MM.1S (cell line): ENCODE measurements around the gene CALCOCO2.

Experiments used
- DNase-seq: peaks from one replicate; pipeline ENCODE4 v3.0.0-alpha.2; 2015
- H2AFZ ChIP-seq: fragments of 300-600 bp; sonication (generic); 2 replicates; pipeline ENCODE4 v1.6.0; 2016; ENCODE audit warnings: antibody characterized with exemption, low read length
- H3F3A ChIP-seq: fragments of 300-600 bp; sonication (generic); 2 replicates; pipeline ENCODE4 v1.6.1; 2016; ENCODE audit warnings: mild to moderate bottlenecking, antibody characterized with exemption, low read length, moderate library complexity, mixed read lengths; ENCODE audit not compliant: insufficient read depth
- H3K27ac ChIP-seq: fragments of 300-600 bp; sonication (generic); 2 replicates; pipeline ENCODE4 v1.5.1; 2016; ENCODE audit warnings: mild to moderate bottlenecking, low read length
- H3K27me3 ChIP-seq: fragments of 300-600 bp; sonication (generic); replicated peaks from 2 replicates; pipeline ENCODE4 v1.6.0; 2016; ENCODE audit warnings: low read length; ENCODE audit not compliant: insufficient read depth
- H3K36me3 ChIP-seq: fragments of 300-600 bp; sonication (generic); replicated peaks from 2 replicates; pipeline ENCODE4 v1.6.1; 2016; ENCODE audit warnings: mild to moderate bottlenecking, low read length, mixed read lengths; ENCODE audit not compliant: insufficient read depth
- H3K4me1 ChIP-seq: fragments of 300-600 bp; sonication (generic); 2 replicates; pipeline ENCODE4 v1.6.1; 2016; ENCODE audit warnings: low read length, mixed read lengths
- H3K4me2 ChIP-seq: fragments of 300-600 bp; sonication (generic); 2 replicates; pipeline ENCODE4 v1.6.0; 2016; ENCODE audit warnings: low read depth, low read length
- H3K4me3 ChIP-seq: fragments of 300-600 bp; sonication (generic); 2 replicates; pipeline ENCODE4 v1.5.1; 2016; ENCODE audit warnings: low read length, mixed read lengths
- H3K79me2 ChIP-seq: fragments of 300-600 bp; sonication (generic); 2 replicates; pipeline ENCODE4 v1.6.1; 2016; ENCODE audit warnings: mixed run types, low read length, mixed read lengths
- H3K9ac ChIP-seq: fragments of 300-600 bp; sonication (generic); 2 replicates; pipeline ENCODE4 v1.6.1; 2016; ENCODE audit warnings: low read length, mixed read lengths
- H3K9me2 ChIP-seq: fragments of 300-600 bp; sonication (generic); replicated peaks from 2 replicates; pipeline ENCODE4 v1.6.1; 2016; ENCODE audit warnings: mild to moderate bottlenecking, low read length, mixed read lengths; ENCODE audit not compliant: insufficient read depth
- H3K9me3 ChIP-seq: fragments of 300-600 bp; sonication (generic); replicated peaks from 2 replicates; pipeline ENCODE4 v1.6.1; 2016; ENCODE audit warnings: mild to moderate bottlenecking, low read length, mixed read lengths; ENCODE audit not compliant: insufficient read depth
- H4K20me1 ChIP-seq: fragments of 300-600 bp; sonication (generic); 2 replicates; pipeline ENCODE4 v1.6.1; 2016; ENCODE audit warnings: mild to moderate bottlenecking, low read length, moderate library complexity, mixed read lengths; ENCODE audit not compliant: insufficient read depth
- CTCF ChIP-seq: fragments of 300-600 bp; sonication (generic); IDR thresholded peaks from 2 replicates; pipeline ENCODE4 v1.5.1; 2016; ENCODE audit warnings: antibody characterized with exemption, low read length, mixed read lengths
- EZH2 ChIP-seq: fragments of 300-600 bp; sonication (generic); optimal IDR thresholded peaks from 2 replicates; pipeline ENCODE3; 2017; ENCODE audit warnings: low read depth, mild to moderate bottlenecking, antibody characterized with exemption, low read length, mixed read lengths
- EZH2phosphoT487 ChIP-seq: fragments of 300-600 bp; sonication (generic); IDR thresholded peaks from 2 replicates; pipeline ENCODE4 v1.6.1; 2018; ENCODE audit warnings: antibody characterized with exemption, low read length

The CALCOCO2 gene

GRCh38 chr17:48809182-48809581 lies 21.7 kb upstream of the CALCOCO2 start:
- no peaks in the 10 kb centered on the region for H3K79me2 ChIP-seq
- no peak overlapping the region for H2AFZ ChIP-seq
- H3K4me1 ChIP-seq = no peaks in the 10 kb centered on the region

GRCh38 chr17:48812001-48812400 lies 18.8 kb upstream of the CALCOCO2 start:
- DNase-seq = no peak
- Histone ChIP-seq H3K9me2 (no peaks in the 10 kb centered on the region), H3K27me3 (peaks cover 23% of the 10 kb centered on the region), H4K20me1 (no peaks in the 10 kb centered on the region), H3K27ac (no peak overlapping the region), H3K36me3 (no peaks in the 10 kb centered on the region), H3K9ac (no peak overlapping the region), H3K4me1 (no peaks in the 10 kb centered on the region), H3K79me2 (no peaks in the 10 kb centered on the region), H2AFZ (no peak overlapping the region), H3K4me2 (no peak overlapping the region), H3F3A (0 out of 2 replicates have a peak, but pooled peaks cover 9% of the 10 kb centered on the region), H3K9me3 (no peaks in the 10 kb centered on the region), H3K4me3 (no peak overlapping the region)
- TF ChIP-seq CTCF (no peak), EZH2 (no peak), EZH2phosphoT487 (no peak)

More at GRCh38 chr17:48809182-48809581, 21.7 kb upstream of the CALCOCO2 start:
- Histone ChIP-seq H3F3A (no peaks in the 10 kb centered on the region), H3K9me3 (no peaks in the 10 kb centered on the region), H3K27me3 (no peaks in the 10 kb centered on the region), H3K4me2 (no peak overlapping the region), H3K9ac (no peak overlapping the region), H3K36me3 (no peaks in the 10 kb centered on the region), H3K4me3 (no peak overlapping the region), H4K20me1 (no peaks in the 10 kb centered on the region), H3K9me2 (no peaks in the 10 kb centered on the region), H3K27ac (no peak overlapping the region)
- TF ChIP-seq EZH2phosphoT487 (no peak), EZH2 (no peak), CTCF (no peak)
- DNase-seq = no peak

GRCh38 chr17:48814504-48814903 lies 16.3 kb upstream of the CALCOCO2 start:
- H3K4me3 ChIP-seq = no peak overlapping the region
- H4K20me1 ChIP-seq = no peaks in the 10 kb centered on the region
- H3K4me1 ChIP-seq = no peaks in the 10 kb centered on the region
- H3K36me3 ChIP-seq = no peaks in the 10 kb centered on the region
- peaks cover 29% of the 10 kb centered on the region for H3K27me3 ChIP-seq
- no peaks in the 10 kb centered on the region for H3K79me2 ChIP-seq
- peak; percentile 58 for DNase-seq
- no peak overlapping the region for H3K4me2 ChIP-seq
- H3K27ac ChIP-seq = no peak overlapping the region
- H3F3A ChIP-seq = 0 out of 2 replicates have a peak, but pooled peaks cover 9% of the 10 kb centered on the region
- H3K9me2 ChIP-seq = no peaks in the 10 kb centered on the region
- H2AFZ ChIP-seq = no peak overlapping the region
- H3K9ac ChIP-seq = no peak overlapping the region
- H3K9me3 ChIP-seq = no peaks in the 10 kb centered on the region
- TF ChIP-seq CTCF (peak; percentile 80), EZH2 (no peak)
